ENCODE measurements around the gene TBXT. TPM values are rescaled to one million over a fixed set of nuclear protein-coding genes. Genes with fewer than 3 reads are reported as not detected.

Gene TBXT
- total and polyA plus RNA-seq, 3 donors from 2014 or later, result 0.24 to 1.2 (median 0.26) TPM

DNA sequence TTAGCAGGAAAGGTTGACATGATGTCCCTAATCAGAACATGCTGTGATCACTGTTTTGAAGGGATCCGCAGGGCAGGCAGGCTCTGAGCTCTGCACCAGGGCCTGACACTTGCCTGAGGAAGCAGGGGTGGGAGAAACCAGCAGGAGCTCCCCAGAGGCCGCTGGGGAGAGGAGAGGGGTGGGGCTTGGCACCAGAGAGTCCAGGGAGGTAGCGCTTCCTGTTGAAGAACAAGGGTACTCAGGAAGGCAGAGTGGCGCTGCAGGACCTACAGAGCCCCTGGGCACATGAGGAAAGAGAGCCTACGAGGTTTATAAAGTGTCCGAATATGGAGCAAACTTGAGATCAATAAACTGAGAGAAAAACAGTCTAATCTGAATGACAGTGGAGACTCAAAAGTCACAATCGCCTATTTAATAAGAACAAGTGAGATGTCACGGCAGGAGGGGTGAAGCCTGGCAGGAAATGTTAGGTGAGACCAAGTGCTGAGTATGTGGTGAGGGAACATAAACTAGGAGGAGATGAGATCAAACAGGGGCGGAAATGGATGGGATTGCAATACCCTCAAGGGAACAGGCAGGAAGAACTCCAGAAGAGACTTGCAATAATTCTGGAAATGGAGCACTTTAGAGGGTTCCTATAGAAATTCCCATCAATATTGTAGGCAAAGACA, 5.8 kb upstream of the TBXT start:
- 21 to 30% methylated on average over 8 to 9 of the region's 9 CpGs for WGBS, 2 donors
- no peaks in the 10 kb centered on the region for H3K9me3 ChIP-seq
- H3K36me3 ChIP-seq (ENCODE audit: low read depth, missing control alignments), result no peaks in the 10 kb centered on the region
- H3K4me1 ChIP-seq, result peaks cover 4% of the 10 kb centered on the region
- TF ChIP-seq, protein P1, sequence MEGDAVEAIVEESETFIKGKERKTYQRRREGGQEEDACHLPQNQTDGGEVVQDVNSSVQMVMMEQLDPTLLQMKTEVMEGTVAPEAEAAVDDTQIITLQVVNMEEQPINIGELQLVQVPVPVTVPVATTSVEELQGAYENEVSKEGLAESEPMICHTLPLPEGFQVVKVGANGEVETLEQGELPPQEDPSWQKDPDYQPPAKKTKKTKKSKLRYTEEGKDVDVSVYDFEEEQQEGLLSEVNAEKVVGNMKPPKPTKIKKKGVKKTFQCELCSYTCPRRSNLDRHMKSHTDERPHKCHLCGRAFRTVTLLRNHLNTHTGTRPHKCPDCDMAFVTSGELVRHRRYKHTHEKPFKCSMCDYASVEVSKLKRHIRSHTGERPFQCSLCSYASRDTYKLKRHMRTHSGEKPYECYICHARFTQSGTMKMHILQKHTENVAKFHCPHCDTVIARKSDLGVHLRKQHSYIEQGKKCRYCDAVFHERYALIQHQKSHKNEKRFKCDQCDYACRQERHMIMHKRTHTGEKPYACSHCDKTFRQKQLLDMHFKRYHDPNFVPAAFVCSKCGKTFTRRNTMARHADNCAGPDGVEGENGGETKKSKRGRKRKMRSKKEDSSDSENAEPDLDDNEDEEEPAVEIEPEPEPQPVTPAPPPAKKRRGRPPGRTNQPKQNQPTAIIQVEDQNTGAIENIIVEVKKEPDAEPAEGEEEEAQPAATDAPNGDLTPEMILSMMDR (IDR thresholded peaks at IDR 0.05), result no peak
- TF ChIP-seq POLR2A (IDR thresholded peaks at IDR 0.05), result no peak
- DNase-seq, result no peak
- H3K27me3 ChIP-seq, result no peaks in the 10 kb centered on the region
- no peak overlapping the region for H3K27ac ChIP-seq
- intact Hi-C loops (cut with DNase I; ENCODE audit: low total_unique reads), result no loop called here
- H3K4me3 ChIP-seq, result no peak overlapping the region

DNA sequence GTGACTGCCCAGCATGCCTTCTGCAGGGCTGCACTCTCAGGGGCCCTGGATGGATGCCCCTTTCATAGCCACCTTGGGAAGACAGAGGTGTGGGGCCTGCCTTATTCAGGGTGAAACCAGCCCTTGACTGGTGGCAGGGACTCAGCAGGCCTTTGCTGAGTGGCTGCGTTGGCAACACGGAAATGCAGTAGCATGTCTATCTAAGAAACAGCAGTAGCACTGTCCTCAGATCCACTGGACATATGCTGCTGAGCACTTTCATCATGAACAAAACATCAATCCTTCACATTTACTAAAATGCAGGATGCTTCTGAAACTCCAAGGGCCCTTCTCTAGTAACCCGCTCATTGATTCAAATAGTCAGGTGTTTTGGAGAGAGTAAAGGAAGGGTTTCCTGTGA, 4.9 kb upstream of the TBXT start:
- no peaks in the 10 kb centered on the region for H3K36me3 ChIP-seq (ENCODE audit: low read depth, missing control alignments)
- DNase-seq, result no peak
- H3K4me1 ChIP-seq, result peaks cover 11% of the 10 kb centered on the region
- no peak overlapping the region for H3K27ac ChIP-seq
- H3K4me3 ChIP-seq, result no peak overlapping the region
- H3K9me3 ChIP-seq, result no peaks in the 10 kb centered on the region
- intact Hi-C loops (cut with DNase I; ENCODE audit: low total_unique reads), result no loop called here
- no peaks in the 10 kb centered on the region for H3K27me3 ChIP-seq
- WGBS, 2 donors, result 57 to 73% methylated on average over 3 of the region's 3 CpGs
- TF ChIP-seq, protein P1 (IDR thresholded peaks at IDR 0.05), result no peak
- TF ChIP-seq POLR2A (IDR thresholded peaks at IDR 0.05), result no peak

DNA sequence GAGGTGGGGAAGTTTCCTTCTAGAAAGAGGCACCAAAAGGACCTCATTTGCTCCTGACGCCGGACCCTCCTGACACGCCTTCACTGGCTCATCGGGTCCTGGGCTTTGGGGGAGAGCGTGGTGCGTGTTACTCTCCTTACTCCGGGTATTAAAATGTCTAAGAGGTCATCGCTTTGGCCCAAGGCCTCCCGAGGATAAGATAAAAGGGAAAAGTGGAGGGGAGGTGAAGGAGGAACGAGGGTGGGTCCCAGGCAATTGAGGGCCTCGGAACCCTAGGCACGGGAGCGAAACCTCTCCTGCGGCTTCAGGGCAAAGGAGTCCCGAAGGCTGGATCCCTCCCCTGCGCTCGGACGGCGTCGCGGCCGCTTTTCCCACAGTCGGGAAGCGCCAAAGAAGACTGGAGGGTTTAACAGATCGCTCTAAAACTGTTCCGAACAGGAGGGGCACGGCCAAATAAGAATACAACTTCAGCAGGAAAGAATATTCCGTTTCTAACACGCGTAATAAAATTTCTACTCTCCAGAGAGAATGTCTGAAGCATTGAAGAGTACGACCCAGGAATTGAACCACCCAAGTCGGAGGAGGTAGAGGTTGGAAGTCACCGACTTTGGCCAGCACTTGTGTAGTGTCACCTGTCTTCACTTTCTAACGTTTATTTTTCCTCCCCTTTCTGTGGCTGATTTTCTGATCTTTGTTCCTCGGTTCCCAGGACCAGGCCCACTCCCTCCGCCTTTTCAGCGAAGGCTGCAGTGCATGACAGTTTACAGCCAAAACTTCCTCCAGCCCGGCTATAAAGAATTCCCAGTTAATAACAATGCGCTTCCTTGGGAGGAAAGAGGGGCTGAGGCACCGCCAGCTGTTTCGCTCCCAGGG, 2.1 kb upstream of the TBXT start:
- TF ChIP-seq, protein P1 (IDR thresholded peaks at IDR 0.05), result no peak
- TF ChIP-seq POLR2A (IDR thresholded peaks at IDR 0.05), result no peak
- Histone ChIP-seq H3K4me1 (peaks cover 12% of the 10 kb centered on the region), H3K4me3 (peak overlapping the region in 1 of 2 donors; percentile 22), H3K9me3 (no peaks in the 10 kb centered on the region), H3K27ac (no peak overlapping the region), H3K27me3 (no peaks in the 10 kb centered on the region), H3K36me3 (ENCODE audit: low read depth, missing control alignments) (no peaks in the 10 kb centered on the region)
- 11 to 12% methylated on average over 40 to 41 of the region's 41 CpGs for WGBS, 2 donors
- intact Hi-C loops (cut with DNase I; ENCODE audit: low total_unique reads), result no loop called here
- no peak for DNase-seq

DNA sequence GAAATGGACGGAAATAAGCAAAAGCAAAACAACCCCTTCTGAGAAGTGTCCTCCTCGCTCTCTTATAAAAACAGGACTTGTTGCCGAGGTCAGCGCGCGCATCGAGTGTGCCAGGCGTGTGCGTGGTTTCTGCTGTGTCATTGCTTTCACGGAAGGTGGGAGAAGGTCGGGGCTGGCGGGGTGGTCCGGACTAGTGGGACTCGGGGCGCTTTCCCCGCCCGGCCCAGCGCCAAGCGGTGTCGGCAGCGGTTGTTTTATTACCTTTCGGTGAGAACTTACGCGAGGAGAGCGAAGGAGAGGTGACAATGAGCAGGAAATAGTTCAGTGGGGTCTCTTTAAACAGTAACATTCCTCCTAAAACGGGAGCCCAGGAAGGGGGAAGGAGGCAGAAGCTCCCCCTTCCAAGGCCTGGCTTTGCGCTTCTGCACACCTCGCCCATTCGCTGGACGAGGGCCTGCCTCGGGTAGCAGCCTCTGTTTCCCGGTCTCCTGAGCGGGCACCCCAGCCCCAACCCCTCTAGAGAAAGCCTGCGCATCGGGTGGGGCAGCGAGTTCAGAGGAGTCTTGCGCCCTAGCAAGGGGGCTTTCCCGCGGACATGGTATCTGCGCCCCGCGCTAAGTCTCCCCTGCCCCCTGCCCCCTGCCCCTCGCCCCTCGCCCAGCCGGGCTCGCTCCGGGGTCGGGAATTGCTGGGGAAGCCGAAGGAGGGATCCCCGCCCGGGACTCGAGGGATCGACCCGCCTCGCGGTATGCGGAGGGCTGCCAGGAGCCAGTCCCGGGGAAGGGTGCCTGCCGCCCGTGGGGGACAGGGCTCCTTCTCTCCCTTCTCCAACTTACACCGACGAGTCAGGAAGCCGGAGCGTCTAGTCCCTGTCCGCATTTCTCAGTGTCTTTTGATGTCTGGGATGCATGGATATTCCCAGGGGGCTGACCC, 1.2 kb upstream of the TBXT start:
- Histone ChIP-seq H3K27me3 (no peaks in the 10 kb centered on the region), H3K4me3 (peak overlapping the region; percentile 9 to 22)

More for the DNA sequence above, 1.2 kb upstream of the TBXT start:
- no peaks in the 10 kb centered on the region for H3K9me3 ChIP-seq
- H3K27ac ChIP-seq, result no peak overlapping the region
- WGBS, 2 donors, result 1 to 2% methylated on average over 30 to 49 of the region's 65 CpGs
- TF ChIP-seq, protein P1 (IDR thresholded peaks at IDR 0.05), result no peak
- no peak for TF ChIP-seq POLR2A (IDR thresholded peaks at IDR 0.05)
- H3K36me3 ChIP-seq (ENCODE audit: low read depth, missing control alignments), result no peaks in the 10 kb centered on the region
- intact Hi-C loops (cut with DNase I; ENCODE audit: low total_unique reads), result no loop called here
- H3K4me1 ChIP-seq, result peaks cover 12% of the 10 kb centered on the region
- no peak for DNase-seq

Measured in testis (tissue), 3 donors.